A549 treated with DMSO at 1 μM for 4 hours (cell line): ENCODE measurements around the gene OR2AG2. TPM values are rescaled to one million over a fixed set of nuclear protein-coding genes. Genes with fewer than 3 reads are reported as not detected.

ENCODE experiments used
- total RNA-seq: library from RNA; stranded (reverse); fragments of 200-300 nt; extraction: Qiagen RNA extraction; gene quantifications from 5 replicates; pipeline ENCODE4 v1.2.3, GENCODE V29; 2022; ENCODE audit warnings: low read depth

OR2AG2 gene, protein sequence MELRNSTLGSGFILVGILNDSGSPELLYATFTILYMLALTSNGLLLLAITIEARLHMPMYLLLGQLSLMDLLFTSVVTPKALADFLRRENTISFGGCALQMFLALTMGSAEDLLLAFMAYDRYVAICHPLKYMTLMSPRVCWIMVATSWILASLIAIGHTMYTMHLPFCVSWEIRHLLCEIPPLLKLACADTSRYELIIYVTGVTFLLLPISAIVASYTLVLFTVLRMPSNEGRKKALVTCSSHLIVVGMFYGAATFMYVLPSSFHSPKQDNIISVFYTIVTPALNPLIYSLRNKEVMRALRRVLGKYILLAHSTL
- total RNA-seq, result 0.05 to 0.09 TPM (median 0.06 TPM) in 3 of 5 replicates, not detected in the others

DNA sequence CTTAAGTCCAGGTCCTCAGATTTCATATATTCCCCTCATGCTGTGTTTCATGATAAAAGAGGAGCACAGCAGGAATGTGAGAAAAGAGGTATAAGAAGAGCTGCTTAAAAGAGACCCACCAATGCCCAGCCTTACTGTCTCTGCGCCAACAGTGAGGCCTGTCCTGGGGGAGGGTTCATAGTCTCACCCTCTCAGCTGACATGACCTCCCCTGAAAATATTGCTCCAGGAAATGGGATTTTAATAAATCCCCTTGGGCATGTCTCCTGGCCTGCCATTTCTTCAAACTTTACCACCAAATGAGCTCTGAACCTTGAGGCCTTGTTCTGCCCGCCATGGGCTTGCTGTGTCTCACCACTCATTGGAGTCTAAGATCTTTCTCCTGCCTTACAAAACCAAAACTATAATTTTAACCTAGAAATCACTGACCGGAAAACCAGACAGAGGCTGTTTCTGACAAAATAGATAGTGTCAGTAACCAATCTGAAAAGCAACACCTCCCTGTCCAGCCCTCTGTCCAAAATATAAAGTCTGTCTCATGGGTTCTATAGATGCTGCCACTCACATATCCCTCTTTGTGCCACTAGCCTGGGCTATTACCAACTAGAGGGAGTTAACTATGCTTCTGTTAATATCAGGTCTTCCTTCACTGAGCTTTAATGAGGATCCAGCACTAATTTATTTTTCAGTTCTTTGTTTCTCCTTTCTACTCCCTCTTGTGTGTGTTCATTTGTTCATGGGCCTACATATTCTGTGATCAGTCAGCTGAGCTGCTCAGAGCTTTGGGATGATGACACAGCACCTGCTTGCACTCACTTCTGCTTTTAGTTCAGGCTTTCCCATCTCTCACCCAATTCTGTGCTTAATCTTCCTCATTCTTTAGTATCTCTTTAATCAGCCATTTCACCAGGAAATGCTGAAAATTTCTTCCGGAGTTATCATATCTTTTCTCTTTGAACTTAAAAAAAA, at the start of gene OR2AG2:
TSS of gene OR2AG2 (minus strand) at position 51 of the 968 bp plus-strand sequence. CDS start 3,019 bp downstream, outside the sequence.

DNA sequence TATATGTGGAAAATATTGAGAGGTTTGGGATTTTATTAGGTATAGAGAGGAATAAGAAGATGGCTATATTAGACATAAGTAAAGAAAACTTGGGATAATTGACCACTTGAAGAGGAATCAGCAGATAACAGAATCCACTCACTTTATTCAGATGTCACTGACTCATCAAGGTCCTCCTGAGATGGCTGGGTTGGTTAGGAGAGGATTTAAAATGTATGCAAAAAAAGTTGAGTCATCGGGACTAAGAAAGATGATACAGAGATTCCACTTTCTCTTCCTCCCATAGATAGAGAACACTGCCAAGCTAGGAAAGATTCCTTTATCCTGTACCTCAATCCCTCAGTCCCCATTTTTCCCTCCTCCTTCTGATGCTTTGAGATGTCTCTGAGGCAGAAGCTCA, 27.6 kb upstream of the OR2AG2 start, which contains the start of gene OR6A2:
TSS of gene OR6A2 (minus strand) at position 288 of the 400 bp plus-strand sequence. CDS start 3,981 bp downstream, outside the sequence.

DNA sequence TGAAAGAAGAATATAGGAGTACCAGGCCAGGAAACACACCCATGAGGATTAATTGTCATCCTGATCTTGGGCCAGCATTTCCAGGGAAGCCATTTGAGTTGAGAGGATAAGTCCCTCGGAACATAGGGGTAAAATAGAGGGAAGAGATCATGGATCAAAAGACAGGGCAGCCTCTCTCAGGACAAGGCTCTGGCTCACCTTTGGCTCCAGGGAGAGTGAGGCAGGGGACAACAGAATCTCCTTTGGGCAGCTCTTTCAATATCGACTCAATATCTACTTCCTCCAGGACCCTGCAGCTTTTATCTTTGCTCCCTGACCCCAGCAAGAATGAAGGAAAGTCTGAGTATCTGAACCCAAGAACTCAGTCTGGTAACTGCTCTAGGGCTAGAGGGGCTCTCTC, 10.9 kb upstream of the OR2AG2 start, which contains the start of gene OR2AG1:
TSS of gene OR2AG1 (plus strand) at position 301 of the 400 bp plus-strand sequence. CDS start 2,018 bp downstream, outside the sequence.

Other genes starting within 250 kb of the OR2AG2 start
- gene RRP8, start 168.4 kb downstream of the OR2AG2 start, total RNA-seq, result 27.9 to 37.6 TPM (median 34.3 TPM) in 5 replicates
- 105 to 120 TPM (median 114 TPM) in 5 replicates for gene ILK, start 168.2 kb downstream of the OR2AG2 start, total RNA-seq
- gene TAF10, start 159.8 kb downstream of the OR2AG2 start, total RNA-seq, result 189 to 236 TPM (median 228 TPM) in 5 replicates
- gene TPP1, start 152.6 kb downstream of the OR2AG2 start, total RNA-seq, result 45.1 to 54.1 TPM (median 49.2 TPM) in 5 replicates
- gene DCHS1, start 116.2 kb downstream of the OR2AG2 start, total RNA-seq, result 0.11 to 0.16 TPM (median 0.14 TPM) in 5 replicates
- 96.4 to 125 TPM (median 98.2 TPM) in 5 replicates for gene MRPL17, start 88.6 kb downstream of the OR2AG2 start, total RNA-seq
- not detected in 5 replicates for gene OR2AG1, start 11.0 kb upstream of the OR2AG2 start, total RNA-seq
- not detected in 5 replicates for gene OR6A2, start 27.7 kb upstream of the OR2AG2 start, total RNA-seq
- not detected in 5 replicates for gene OR10A5, start 73.7 kb upstream of the OR2AG2 start, total RNA-seq
- not detected in 5 replicates for gene OR10A2, start 91.1 kb upstream of the OR2AG2 start, total RNA-seq
- gene OR10A4, start 104.6 kb upstream of the OR2AG2 start, total RNA-seq, result not detected in 5 replicates
- not detected in 5 replicates for gene OR2D2, start 120.5 kb upstream of the OR2AG2 start, total RNA-seq
- not detected in 5 replicates for gene OR2D3, start 149.0 kb upstream of the OR2AG2 start, total RNA-seq
- gene ZNF215, start 154.4 kb upstream of the OR2AG2 start, total RNA-seq, result 1.0 to 1.5 TPM (median 1.3 TPM) in 5 replicates
- gene ZNF214, start 248.4 kb upstream of the OR2AG2 start, total RNA-seq, result 0.53 to 1.9 TPM (median 0.95 TPM) in 5 replicates
- gene NLRP14, start 248.5 kb upstream of the OR2AG2 start, total RNA-seq, result not detected in 5 replicates